CD14-positive monocyte (primary cell): ENCODE measurements around the gene UBL3. TPM values are rescaled to one million over a fixed set of nuclear protein-coding genes. Genes with fewer than 3 reads are reported as not detected.
A peak's percentile ranks its signal among the peaks of the same experiment; 100 is the strongest.

Source experiments
- DNase-seq, 3 donors: peaks; one replicate each; pipeline ENCODE4 v3.0.0-alpha.2; 2011 to 2022
- H2AFZ ChIP-seq: 2 replicates; pipeline ENCODE4 v1.6.0; 2012; ENCODE audit warnings: mild to moderate bottlenecking, low read depth, low read length, inconsistent platforms; ENCODE audit not compliant: insufficient read depth, poor library complexity, severe bottlenecking
- H3K27ac ChIP-seq, 2 donors: 1 replicate in 1 of 2; 2 replicates in 1 of 2; pipeline ENCODE4 v1.5.1; 2012 to 2013; ENCODE audit warnings: low read length in 2 of 2, control low read depth in 1 of 2, inconsistent platforms in 1 of 2, low read depth in 1 of 2, mild to moderate bottlenecking in 1 of 2
- H3K27me3 ChIP-seq, 2 donors: one replicate each; pipeline versions ENCODE4 v1.6.0 to v1.6.1; 2011 to 2013; ENCODE audit warnings: low read length in 2 of 2; ENCODE audit not compliant: control insufficient read depth in 2 of 2, insufficient read depth in 2 of 2
- H3K36me3 ChIP-seq, 2 donors: replicated peaks in 1 of 2; 1 replicate in 1 of 2; 2 replicates in 1 of 2; pipeline versions ENCODE4 v1.5.1 to v1.6.1; 2012 to 2013; ENCODE audit warnings: low read length in 2 of 2, control low read depth in 1 of 2, inconsistent platforms in 1 of 2, mild to moderate bottlenecking in 1 of 2; ENCODE audit not compliant: insufficient read depth in 2 of 2, control insufficient read depth in 1 of 2
- H3K4me1 ChIP-seq, 2 donors: 1 replicate in 1 of 2; 2 replicates in 1 of 2; pipeline versions ENCODE4 v1.5.1 to v1.6.1; 2012 to 2013; ENCODE audit warnings: low read length in 2 of 2, control low read depth in 1 of 2, inconsistent platforms in 1 of 2, mild to moderate bottlenecking in 1 of 2, moderate library complexity in 1 of 2; ENCODE audit not compliant: insufficient read depth in 2 of 2, control insufficient read depth in 1 of 2
- H3K4me2 ChIP-seq: replicated peaks from 2 replicates; pipeline ENCODE3; 2012; ENCODE audit warnings: low read length, moderate library complexity, mild to moderate bottlenecking; ENCODE audit not compliant: poor library complexity, severe bottlenecking; ENCODE audit errors: extremely low read depth
- H3K4me3 ChIP-seq, 3 experiments: fragments of 200-600 bp in 1 of 3; sonication (generic) in 1 of 3; replicated peaks in 1 of 3; 1 replicate in 2 of 3; 2 replicates in 1 of 3; pipeline ENCODE4 v1.5.1; 2011 to 2013; ENCODE audit warnings: low read length in 3 of 3, mild to moderate bottlenecking in 3 of 3, control low read depth in 2 of 3, low read depth in 2 of 3, inconsistent platforms in 1 of 3, moderate library complexity in 1 of 3
- H3K79me2 ChIP-seq: 2 replicates; pipeline ENCODE4 v1.6.0; 2012; ENCODE audit warnings: mild to moderate bottlenecking, control low read depth, inconsistent platforms, low read length, moderate library complexity; ENCODE audit not compliant: insufficient read depth
- H3K9ac ChIP-seq: 2 replicates; pipeline ENCODE4 v1.6.0; 2017; ENCODE audit warnings: low read length, mild to moderate bottlenecking; ENCODE audit not compliant: insufficient read depth, poor library complexity, severe bottlenecking
- H3K9me3 ChIP-seq, 2 donors: replicated peaks in 1 of 2; 1 replicate in 1 of 2; 2 replicates in 1 of 2; pipeline versions ENCODE4 v1.5.1 to v1.6.1; 2012 to 2013; ENCODE audit warnings: low read length in 2 of 2, control low read depth in 1 of 2; ENCODE audit not compliant: control insufficient read depth in 1 of 2, insufficient read depth in 1 of 2
- H4K20me1 ChIP-seq: 2 replicates; pipeline ENCODE4 v1.6.0; 2012; ENCODE audit warnings: mild to moderate bottlenecking, low read length, control low read depth, moderate library complexity; ENCODE audit not compliant: insufficient read depth
- H3K27ac Mint-ChIP-seq, 7 donors: one replicate each; pipeline ENCODE4 v1.8.0; 2020; ENCODE audit warnings: mild to moderate bottlenecking in 7 of 7, mixed read lengths in 7 of 7, moderate library complexity in 6 of 7, inconsistent platforms in 2 of 7
- H3K27me3 Mint-ChIP-seq, 3 donors: one replicate each; pipeline ENCODE4 v1.8.0; 2021 to 2022; ENCODE audit warnings: low read depth in 3 of 3, mild to moderate bottlenecking in 3 of 3, mixed read lengths in 3 of 3, moderate library complexity in 3 of 3, inconsistent platforms in 1 of 3
- H3K36me3 Mint-ChIP-seq, 2 donors: one replicate each; pipeline ENCODE4 v1.8.0; 2020; ENCODE audit warnings: mixed read lengths in 2 of 2, inconsistent platforms in 1 of 2, mild to moderate bottlenecking in 1 of 2
- H3K4me1 Mint-ChIP-seq: one replicate; pipeline ENCODE4 v1.8.0; 2020; ENCODE audit warnings: mild to moderate bottlenecking, mixed read lengths
- H3K4me3 Mint-ChIP-seq, 2 donors: one replicate each; pipeline ENCODE4 v1.8.0; 2020; ENCODE audit warnings: mild to moderate bottlenecking in 2 of 2, mixed read lengths in 2 of 2, moderate library complexity in 1 of 2
- H3K9me3 Mint-ChIP-seq, 7 donors: one replicate each; pipeline ENCODE4 v1.8.0; 2020 to 2022; ENCODE audit warnings: mixed read lengths in 7 of 7, mild to moderate bottlenecking in 6 of 7, moderate library complexity in 6 of 7, inconsistent platforms in 2 of 7
- CTCF ChIP-seq: fragments of 200-600 bp; IDR thresholded peaks from one replicate; pipeline ENCODE4 v1.8.0; 2022; ENCODE audit warnings: antibody characterized with exemption, mild to moderate bottlenecking
- WGBS: methylation state at CpG from one replicate; pipeline ENCODE4 v1.1.5; 2013; ENCODE audit warnings: missing lambda C conversion rate; ENCODE audit not compliant: insufficient coverage; 5-methylcytosine and 5-hydroxymethylcytosine counted together
- intact Hi-C, 2 donors: fragments of 100-400 bp; cut with micrococcal nuclease; formaldehyde crosslinking; loops; one replicate each; pipeline versions ENCODE4 v1.15.0 to v1.15.1; 2023
- polyA plus RNA-seq, 3 donors: library from polyadenylated mRNA; depleted of rRNA in 1 of 3; unstranded in 2 of 3; stranded (reverse) in 1 of 3; fragments of 300-500 nt in 2 of 3; fragments of >200 nt in 1 of 3; fragmentation: Illumina TruSeq in 2 of 3; gene quantifications; 1 replicate in 2 of 3; 2 replicates in 1 of 3; pipeline ENCODE4 v1.2.3, GENCODE V29; 2012 to 2021

The UBL3 gene
- polyA plus RNA-seq, 3 donors: 13.0 to 32.3 (median 28.2) TPM

DNA sequence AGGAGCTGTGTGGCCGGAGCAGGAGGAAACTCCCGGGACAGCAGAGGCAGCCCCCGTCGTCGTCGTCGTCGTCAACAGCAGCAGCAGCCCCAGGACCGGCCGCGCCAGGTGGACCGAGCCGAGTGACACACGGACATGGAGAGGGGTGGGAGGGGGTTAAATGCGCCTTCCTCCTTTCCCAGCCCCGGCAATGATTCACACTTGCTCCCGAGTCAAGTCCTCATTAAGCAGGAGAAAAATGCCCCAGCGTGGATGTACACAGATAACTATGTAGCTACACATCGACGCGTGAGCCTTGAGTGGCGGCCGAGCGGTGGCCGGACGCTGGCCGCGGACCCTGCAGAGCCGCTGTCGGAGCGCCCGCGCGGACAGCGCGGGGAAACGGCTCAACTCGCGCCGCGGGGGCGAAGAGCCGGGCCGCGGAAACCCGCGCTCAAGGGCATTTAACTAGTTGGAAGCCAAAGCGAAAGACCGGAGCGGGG lies 645 bp downstream of the UBL3 start:
- WGBS: under 1% methylated on average over 42 of the region's 50 CpGs
- no peak for TF ChIP-seq CTCF
- peak overlapping the region; percentile 76 for H2AFZ ChIP-seq

DNA sequence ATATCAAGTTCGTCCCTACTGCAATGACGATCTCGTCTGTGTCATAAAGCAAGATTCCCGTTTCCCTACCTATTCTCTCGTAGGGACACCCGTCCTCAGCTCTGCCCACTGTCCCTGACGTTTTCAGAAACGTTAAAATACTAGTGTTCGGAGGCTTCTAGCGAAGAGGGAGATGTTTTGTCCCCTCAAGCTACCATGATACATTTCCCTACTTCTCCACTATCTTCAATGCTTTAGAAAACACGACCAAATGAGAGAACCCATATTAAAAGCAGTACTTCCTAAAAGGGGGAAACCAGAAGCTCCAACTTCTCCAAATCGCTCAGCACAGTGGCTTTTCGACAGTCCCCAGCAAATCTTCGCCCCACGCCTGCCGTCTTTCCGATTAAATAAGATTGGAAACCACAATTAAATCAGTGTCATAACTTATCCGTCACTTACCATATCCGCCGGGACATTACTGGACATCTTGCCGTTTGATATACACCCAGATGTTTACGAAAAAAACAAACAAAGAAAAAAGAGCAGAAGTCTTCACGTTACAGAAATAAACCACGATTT lies 1.3 kb downstream of the UBL3 start:
- Histone ChIP-seq H3K9ac (peak overlapping the region; percentile 98), H3K79me2 (peaks cover 59% of the 10 kb centered on the region), H4K20me1 (peaks cover 56% of the 10 kb centered on the region), H3K27me3 (no peaks in the 10 kb centered on the region), H3K4me3 (peak overlapping the region; percentile 74 to 91 (median 88)), H3K4me1 (peaks cover 19 to 30% of the 10 kb centered on the region in 2 donors), H3K36me3 (no peaks in the 10 kb centered on the region), H2AFZ (peak overlapping the region; percentile 76), H3K4me2 (peak overlapping the region; percentile 73), H3K9me3 (no peaks in the 10 kb centered on the region), H3K27ac (peak overlapping the region; percentile 86 to 92)
- 0% methylated on average over 17 of the region's 24 CpGs for WGBS
- H3K4me1 Mint-ChIP-seq: peaks cover 33% of the 10 kb centered on the region
- peak overlapping the region; percentile 97 to 99 for H3K4me3 Mint-ChIP-seq
- intact Hi-C loops: loop anchor here (5.0 to 10.0 kb wide), 4 partner anchors 344 to 766 kb away; partner anchors contain the start of genes HMGB1 (in 1 of the 2), KATNAL1 (in 1 of the 2) and USPL1 (in 1 of the 2)
- peak; percentile 65 to 81 (median 76) for DNase-seq
- no peaks in the 10 kb centered on the region for H3K27me3 Mint-ChIP-seq
- no peak for TF ChIP-seq CTCF
- H3K9me3 Mint-ChIP-seq: no peaks in the 10 kb centered on the region
- H3K27ac Mint-ChIP-seq: peak overlapping the region; percentile 95 to 100 (median 97)
- H3K36me3 Mint-ChIP-seq: no peaks in the 10 kb centered on the region

More for the DNA sequence above, 645 bp downstream of the UBL3 start:
- intact Hi-C loops: loop anchor here (5.0 to 10.0 kb wide), 9 partner anchors 92 to 1313 kb away; partner anchors contain the start of genes KATNAL1 (in 2 of the 2), HMGB1 (in 1 of the 2), HSPH1 (in 1 of the 2) and SLC7A1 (in 1 of the 2)
- peak overlapping the region; percentile 98 for H3K9ac ChIP-seq
- H3K79me2 ChIP-seq: peaks cover 53% of the 10 kb centered on the region
- no peaks in the 10 kb centered on the region for H3K27me3 ChIP-seq
- no peaks in the 10 kb centered on the region for H3K9me3 Mint-ChIP-seq
- peak overlapping the region; percentile 74 to 91 (median 88) for H3K4me3 ChIP-seq
- H3K36me3 ChIP-seq: no peaks in the 10 kb centered on the region
- peaks cover 33% of the 10 kb centered on the region for H3K4me1 Mint-ChIP-seq
- peaks cover 50% of the 10 kb centered on the region for H4K20me1 ChIP-seq
- no peaks in the 10 kb centered on the region for H3K9me3 ChIP-seq
- peak overlapping the region; percentile 97 to 99 for H3K4me3 Mint-ChIP-seq
- H3K27ac Mint-ChIP-seq: peak overlapping the region; percentile 95 to 100 (median 97)
- H3K36me3 Mint-ChIP-seq: no peaks in the 10 kb centered on the region
- H3K27ac ChIP-seq: peak overlapping the region; percentile 86 to 92
- H3K4me2 ChIP-seq: peak overlapping the region; percentile 73
- peak; percentile 52 to 85 (median 59) for DNase-seq
- H3K4me1 ChIP-seq: peaks cover 19 to 30% of the 10 kb centered on the region in 2 donors
- no peaks in the 10 kb centered on the region for H3K27me3 Mint-ChIP-seq
